Measurements from ENCODE around the gene LRRC8C. TPM values are rescaled to one million over a fixed set of nuclear protein-coding genes. Genes with fewer than 3 reads are reported as not detected.
A peak's percentile ranks its signal among the peaks of the same experiment; 100 is the strongest.
"Not testable (repeated sequence)": the region's sequence is repeated elsewhere in the genome, so short reads cannot be mapped to it uniquely, and the experiment has no call there.

LRRC8C gene
- polyA plus RNA-seq, 1 donor = 6.8 TPM

DNA sequence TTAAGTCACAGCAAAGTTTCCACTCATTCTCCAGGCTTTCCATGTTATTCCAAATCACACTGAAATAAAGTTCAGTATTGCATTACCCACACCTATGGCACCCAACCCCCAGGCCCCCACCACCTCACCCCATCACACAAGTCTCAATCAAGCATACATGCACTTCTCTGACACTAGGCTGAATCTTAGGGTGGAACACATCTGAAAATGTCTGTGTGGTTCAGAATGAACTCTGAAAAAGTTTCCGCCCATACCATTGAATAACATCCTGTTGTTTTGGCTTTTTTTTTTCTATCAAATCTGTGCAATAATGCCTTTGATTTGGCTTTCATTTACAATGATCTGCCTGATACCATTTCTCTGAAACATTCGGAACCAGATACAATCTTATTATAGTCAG lies 25.8 kb upstream of the LRRC8C start:
- DNase-seq = no peak

DNA sequence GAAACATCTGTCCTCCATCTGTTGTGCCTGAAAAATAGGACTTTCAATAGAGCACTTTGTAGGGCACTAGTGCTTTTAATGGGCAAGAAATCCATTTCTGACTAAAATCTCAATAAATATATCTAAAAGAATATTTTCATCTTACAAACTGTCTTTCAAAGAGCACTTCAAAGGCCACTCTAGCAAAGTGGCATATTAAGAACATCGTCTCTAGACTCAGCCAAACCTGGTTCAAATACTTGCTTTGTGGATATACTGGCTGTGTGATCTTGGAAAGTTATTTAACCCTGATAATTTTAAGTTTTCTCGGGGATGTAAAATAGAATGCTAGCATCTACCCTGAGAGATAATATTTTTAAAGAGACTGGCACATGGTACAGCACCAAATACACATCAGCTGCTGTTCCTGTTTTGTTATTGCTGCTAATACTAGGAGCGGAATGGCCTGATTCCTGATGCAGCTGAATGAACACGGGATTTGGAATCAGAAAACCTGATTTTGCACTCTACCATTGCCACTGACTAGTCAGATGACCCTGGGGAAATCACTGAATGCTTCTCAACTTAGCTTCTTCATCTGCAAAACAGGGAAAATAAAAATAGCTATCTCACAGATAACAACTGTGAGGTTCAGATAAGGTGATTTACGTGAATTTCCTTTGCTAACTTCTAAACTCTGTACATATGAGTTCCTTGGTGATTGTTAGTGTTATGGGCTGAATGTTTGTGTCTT lies 25.2 kb upstream of the LRRC8C start:
- DNase-seq = no peak

DNA sequence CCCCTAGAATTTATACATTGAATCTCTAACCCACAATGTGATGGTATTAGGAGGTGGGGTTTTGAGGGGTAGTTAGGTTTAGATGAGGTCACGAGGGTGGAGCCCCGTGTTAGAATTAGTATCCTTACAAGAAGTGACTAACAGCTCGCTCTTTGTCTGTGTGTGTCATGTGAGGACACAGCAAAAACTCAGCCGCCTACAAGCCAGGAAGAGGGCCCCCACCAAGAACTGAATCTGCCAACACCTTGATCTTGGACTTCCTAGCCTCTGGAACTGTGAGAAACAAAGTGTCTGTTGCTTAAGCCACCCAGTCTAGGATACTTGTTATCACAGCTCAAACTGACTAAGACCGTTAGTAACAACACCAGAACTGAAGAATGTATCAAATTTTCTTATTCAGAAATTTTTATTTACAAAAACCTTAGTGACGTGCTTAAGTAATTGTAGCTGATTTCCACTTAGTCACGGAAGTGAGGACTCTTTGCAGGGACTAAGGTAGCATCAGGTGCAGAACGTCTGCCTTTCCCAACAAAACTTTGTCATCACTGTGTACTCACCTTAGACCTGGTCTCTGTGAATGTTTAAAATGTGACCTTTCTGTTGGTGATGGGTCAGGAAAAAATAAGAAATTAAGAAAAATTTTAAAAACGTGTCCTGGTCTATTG lies 24.5 kb upstream of the LRRC8C start:
- no peak for DNase-seq

DNA sequence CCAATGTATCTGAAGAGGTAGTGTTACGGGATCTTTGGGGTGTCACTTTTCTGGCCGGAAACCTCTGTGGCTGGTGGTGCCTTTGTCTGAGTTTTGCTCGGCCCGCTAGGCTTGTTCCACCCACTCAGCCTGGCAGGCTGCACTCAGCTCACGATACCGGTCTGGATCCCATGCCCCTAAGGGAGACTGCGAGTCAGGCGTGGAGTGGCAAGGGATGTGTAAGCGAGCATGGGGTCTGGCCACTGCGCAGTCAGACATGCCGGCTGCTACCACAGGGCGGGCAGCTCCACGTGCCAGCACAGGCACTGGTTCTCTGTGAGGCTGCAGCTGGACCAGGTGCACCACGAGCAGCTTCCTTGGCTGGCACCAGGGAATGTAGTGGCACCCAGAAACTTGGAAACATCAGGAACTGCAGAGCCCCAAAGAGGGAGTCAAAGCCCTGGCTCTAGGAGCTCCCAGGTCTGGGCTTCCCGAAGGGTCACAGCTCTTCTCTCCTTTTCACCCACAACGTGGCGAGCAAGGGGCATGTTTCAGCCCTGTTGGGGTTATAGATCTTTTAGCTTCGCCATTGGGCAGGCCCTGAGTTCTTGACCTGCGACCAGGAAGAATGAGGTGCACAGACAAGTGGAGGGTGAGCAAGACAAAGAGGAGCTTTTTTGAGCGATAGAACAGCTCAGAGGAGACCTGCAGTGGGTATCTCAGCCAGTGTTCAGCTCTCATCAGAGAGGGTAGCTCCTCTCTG lies 23.8 kb upstream of the LRRC8C start:
- no peak for DNase-seq

DNA sequence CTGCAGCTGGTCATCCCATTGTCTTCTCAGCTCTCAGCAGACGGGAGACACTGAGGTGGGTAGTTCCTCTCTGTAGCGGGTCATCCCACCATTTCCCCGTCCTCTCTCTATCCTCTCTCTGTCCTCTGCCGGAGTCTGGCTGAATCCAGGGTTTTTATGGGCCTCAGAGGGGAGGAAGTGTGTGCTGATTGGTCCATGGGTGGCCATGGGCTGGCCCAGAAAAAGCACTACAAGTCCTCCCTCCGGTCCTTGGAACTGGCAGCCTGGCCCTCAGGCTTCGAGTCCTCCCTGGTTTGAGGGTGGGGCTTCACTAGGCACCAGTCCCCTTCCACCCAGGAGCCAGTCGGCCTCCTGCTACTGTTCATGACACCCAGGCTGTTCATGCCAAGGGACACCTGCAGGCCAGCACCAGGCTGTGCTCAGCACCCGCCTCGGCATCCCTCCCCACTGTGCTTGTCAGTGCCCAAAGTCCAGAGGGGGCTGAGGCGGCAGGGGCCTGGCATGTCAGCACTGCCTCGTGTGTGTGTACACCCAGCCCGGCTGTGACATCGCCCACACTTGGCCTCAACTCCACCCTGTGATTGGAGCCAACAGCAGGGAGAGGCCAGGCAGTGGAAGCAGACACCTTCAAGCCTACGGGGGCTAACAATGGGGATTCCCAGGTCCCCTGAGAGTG lies 23.0 kb upstream of the LRRC8C start:
- no peak for DNase-seq

DNA sequence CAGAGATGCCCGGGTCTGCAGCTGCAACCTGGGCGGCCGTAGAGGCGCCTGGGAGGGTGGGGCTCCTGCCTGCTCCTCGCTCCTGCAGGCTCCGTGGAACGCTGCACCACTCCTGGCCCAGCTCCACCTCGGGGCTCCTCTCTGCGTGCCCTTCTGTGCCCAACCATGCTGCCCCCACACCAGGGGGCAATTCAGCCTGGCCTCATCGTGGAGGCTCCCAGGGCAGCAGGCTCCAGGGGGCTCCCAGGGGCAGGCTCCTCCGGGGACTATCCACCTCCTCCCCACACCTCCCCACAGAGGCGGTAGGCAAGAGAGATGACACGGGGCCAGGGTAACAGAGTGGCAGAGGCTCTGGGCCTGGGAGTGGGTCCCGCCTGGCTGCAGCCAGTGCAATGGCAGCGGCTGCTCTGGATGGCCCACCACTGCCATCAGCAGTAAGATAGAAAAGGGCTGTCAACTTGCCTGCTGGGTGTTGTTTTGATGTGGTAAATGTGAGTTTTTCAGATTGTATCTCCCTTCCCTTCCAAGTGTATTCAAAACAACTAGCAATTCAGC lies 22.4 kb upstream of the LRRC8C start:
- no peak for DNase-seq

DNA sequence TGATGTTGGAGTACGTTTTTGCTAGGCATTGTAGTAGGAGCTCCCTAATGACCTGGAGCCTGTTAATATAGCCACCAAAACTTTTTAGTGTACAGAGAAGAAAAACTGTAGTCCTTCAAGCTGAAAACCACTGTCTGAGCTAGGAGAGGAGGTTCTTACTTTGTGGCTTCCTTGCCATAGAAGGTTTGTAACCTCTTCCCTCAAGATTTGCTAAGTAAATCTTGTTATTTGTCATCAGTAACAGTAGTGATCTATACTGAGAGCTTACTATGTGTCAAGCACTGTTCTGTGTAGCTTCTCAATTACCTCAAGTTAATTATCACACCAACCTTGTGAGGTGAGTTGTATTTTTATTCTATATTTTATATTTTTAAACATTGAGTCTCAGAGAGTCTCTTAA lies 21.2 kb upstream of the LRRC8C start:
- no peak for DNase-seq

DNA sequence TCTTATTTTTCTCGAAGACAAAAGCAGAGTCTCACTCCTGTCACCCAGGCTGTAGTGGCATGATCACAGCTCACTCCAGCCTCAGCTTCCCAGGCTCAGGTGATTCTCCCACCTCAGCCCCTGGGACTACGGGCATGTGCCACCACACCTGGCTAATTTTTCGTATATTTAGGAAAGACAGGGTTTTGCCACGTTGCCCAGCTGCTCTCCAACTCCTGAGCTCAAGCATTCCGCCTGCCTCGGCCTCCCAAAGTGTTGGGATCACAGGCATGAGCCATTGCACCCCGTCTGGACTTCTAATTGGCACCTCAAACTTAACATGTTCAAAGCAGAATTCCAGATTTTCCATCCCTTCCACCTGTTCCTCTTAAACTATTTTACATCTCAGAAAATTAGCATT lies 19.0 kb upstream of the LRRC8C start:
- DNase-seq = no peak

DNA sequence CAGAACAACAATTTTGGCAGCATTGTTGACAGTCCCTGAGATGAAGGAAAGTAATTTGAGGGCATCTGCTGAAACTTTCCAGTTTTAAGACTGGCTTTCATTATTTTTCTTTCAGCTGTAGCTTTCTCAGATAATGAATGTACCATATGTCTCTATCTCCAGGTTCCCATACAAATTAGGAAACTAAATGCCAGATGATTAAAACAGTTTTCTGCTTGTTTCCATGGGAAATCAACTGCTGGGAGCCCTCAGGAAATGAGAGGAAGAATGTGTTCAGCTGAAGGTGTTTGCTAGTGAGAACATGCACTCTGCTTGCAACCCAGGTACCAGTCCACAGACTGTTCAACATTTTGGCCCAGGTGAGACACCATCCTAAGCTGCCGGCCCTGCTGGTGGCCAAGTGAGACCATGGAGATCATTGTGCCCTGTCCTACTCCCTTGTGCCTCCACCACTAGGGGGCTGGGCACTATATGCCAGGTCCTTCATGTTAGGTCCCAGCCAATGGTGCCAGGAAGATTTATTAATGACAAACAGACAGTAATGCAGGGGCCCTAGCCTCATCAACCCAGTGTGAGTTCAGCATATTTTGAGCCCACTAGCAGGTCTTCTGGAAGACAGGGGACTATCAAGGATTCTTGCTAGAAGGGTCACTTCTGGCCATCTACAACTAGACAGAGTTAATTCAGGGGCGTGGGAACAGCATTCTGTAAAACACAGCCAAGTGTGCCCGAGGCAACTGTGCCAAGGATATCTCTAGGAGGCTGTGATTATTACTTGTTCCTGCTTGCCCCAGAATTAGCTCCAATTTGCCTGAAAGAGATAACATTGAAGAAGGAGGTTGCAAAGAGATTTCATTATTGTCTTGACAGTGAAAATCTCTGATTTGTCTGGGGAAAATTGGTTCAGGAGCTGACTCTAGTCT lies 17.0 kb upstream of the LRRC8C start:
- DNase-seq = no peak

DNA sequence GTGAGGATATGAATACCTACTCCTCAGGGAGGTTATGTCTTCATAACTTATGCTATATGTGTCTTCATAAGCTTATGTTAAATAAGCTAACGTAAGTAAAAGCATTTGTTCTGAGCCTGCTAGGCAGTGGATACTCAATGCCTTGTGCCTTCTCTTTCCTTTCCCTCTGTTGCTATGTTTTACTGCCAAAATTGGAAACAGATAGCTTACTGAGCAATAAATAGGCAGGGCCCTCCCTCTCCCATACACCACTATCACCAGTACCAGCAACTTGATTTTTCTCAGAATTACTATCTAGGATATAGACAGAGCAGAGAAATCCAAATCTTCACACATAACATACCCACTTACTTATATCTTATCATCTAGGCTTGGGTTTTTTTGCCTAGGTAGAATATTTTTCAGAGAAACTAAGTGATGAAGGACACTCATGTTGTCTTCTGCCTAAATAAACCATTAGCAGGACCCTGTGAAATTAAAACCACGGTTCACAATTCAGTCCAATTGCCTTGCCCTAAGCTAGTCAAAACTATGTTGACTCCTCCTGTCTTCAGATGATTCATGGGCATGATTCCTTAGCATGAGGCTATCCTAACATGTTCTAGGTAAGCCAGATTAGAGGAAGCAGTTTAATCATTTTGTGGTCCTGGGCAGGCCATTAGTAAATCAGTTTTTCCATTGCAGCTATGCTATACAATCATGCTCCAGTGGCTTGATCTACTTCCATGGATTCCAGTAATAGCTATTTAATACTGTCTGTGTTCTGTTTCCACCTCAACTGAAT lies 15.9 kb upstream of the LRRC8C start:
- no peak for DNase-seq

DNA sequence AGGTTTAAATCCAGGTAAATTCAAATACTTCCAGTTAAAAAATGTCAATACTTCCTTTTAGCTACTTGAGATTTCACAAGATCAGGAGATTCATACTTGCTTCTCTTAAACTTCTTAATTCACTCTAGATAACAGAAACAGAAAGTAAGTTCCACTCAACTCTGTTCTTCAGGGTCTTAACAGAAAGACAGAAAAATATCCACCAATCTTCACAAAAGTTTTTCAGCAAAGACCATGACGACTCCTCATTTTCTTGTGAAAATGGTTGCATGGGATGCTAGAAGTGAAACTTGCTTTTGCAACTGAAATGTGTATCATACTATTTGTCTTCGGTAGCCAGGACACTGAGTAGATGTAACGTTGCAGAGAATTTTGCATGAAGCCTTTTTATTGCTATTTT lies 12.3 kb upstream of the LRRC8C start:
- DNase-seq = no peak

DNA sequence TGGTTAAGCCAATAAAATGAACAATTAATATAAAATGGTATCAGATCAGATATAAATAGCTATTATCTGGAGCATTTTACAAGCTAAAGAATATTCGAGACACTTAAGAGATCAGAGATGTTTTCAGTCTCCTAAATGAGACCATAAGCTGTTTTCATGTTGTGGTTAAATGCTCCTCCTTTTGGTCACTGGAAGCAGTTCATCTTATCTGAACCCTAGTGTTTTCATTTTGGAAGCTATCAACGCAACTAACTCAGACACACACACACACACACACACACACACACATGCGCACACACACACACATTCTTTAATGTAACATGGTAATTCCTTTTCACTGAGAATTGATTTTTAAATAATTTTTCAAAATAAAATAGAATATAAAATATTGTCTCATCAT lies 10.0 kb upstream of the LRRC8C start:
- DNase-seq = no peak

DNA sequence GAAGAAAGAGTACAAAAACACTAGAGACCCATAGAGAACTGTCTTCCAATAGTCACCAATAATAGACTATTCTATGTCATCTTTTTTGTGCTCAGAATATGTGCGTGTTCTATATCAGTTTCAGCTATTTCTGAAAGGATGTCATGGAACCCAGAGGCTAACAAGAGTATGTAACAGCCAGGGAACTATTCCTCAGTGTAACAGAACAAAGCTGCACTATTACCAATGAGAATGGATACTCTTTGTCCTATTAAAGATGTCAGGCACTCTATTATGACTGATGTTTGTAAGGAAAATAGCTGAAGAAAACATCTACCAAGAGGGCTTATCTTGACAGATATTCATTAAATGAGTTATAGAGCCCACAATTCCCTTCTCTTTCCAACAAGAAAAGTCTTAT lies 8.6 kb upstream of the LRRC8C start:
- no peak for DNase-seq

DNA sequence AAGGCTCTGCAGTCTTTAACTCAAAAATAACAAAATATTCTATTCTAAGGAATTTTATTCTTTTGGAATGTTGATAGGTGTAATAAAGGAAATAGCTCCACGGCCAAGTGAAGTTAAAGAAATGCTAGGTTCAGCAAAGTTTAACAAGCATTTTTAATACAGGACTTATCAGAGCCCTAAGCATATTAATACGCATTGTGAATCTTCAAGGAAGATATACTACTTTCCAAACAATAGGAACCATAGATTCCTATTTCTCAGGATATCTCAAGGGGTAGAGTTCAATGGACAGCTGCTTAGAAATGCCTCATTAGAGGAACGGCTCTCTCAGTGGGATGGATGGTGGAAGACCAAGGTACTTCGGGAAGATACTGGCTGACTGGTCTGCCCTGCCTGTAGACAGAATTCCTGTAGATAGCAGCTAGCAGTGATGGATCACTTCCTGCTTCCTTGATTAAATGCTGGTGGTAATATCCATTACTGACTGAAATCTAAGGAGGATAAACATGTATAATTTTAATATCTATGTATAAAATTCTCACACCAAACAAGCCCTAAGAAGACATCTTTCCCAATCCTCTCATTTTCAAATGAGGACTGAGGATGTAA lies 8.1 kb upstream of the LRRC8C start:
- DNase-seq = no peak

DNA sequence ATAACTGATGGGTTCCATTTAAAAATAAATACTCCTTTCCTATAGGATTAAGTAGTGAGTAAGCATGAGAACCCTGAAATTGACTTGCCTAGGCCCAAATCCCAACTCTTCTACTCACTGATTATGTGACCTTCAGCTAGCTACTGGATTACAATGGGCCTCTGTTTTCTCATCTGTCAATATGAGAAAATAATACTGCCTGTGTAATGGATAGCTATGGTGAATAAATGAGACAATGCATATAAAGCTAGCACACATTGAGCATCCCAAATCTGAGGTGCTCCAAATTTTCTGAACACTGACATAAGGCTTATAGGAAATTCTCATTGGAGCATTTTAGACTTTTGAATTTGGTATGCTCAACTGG lies 5.3 kb upstream of the LRRC8C start:
- DNase-seq = no peak

DNA sequence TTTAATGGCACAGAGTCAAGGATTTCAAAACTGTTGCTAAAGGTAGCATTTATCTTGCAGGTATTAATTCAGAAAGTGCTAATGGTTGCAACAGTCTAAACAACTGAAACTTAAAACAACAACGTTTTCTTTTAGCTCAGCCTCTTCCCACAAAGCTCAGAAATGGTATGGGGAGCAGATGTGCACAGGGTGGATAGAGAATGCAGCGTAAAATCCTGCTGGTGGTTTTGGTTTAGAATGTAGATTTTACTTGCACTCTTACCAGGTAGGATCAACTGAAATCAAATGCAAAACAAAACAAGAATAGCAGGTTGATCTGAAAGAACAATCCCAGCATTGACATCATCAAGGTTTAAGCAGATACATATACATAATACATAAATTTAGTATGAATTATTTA lies 3.8 kb upstream of the LRRC8C start:
- no peak for DNase-seq

DNA sequence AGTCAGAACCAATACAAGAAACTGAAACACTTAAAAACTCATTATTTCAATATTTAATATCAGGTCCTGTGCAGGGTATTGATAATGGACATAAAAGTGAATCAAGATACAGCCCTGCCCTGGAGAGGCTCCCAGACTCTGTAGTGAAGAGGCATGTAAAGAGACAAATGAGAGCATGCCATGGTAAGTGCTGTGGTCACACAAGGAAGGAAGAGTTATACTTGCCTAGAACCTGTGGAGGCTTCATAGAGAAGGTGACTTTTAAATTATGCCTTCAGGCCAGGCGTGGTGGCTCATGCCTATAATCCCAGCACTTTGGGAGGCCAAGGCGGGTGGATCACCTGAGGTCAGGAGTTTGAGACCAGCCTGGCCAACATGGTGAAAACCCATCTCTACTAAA lies 3.3 kb upstream of the LRRC8C start:
- not testable (repeated sequence) for DNase-seq

DNA sequence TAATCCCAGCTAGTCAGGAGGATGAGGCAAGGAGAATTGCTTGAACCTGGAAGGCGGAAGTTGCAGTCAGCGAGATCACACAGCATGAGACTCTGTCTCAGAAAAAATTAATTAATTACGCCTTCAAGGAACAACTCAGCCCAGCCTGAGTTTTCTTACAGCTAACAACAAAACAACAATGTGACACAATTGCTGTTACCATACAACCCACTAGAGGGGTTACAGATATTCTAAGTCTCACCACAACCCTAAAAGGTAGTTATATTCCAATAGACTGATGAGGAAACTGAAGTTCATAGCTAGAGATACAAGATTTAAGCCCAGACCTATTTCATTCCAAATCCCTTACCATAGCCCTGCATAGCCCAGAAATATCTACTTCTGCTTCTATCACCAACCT lies 2.9 kb upstream of the LRRC8C start:
- no peak for DNase-seq

DNA sequence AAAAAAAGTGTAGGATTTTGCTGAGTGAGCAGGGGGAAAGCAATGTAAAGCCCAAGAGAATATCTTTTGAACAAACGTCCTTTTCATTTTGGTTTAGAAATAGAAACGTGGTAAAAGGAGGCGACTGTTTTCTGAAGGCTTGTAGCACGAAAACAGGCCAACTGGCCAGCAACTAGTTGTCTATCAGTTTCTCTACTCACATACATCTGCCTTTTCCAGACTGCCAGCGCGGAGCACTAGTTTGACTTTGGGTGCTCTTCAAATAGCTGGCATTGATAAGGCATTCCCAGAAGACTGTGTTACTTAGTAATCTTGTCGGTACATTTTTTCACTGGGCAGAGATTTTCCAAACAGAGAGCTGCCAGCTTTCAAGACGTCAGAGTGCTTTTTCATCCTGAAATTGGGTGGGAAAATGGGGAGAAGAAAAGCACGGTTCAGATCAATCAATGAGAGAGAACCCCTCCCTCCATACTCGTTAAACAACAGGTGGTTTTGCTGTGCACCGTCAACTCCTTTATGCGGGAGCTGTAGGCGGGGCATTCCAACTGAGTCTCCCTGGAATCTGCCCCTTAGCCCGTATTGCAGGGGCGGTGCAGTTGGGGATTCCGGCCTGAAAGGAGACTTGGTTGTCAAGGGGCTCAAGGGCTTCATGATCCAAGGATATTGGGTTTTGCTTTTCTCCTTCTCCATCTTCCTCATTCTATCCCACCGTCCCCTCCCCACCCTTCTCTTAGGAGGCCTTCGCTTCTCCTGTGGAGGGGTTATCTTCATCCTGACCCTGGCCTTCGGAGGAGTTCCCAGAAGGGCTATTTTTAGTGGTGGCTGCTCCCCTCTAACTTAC lies 884 bp upstream of the LRRC8C start:
- DNase-seq = peak; percentile 25
